ENCODE data around the gene DYSF.

Gene DYSF

DNA sequence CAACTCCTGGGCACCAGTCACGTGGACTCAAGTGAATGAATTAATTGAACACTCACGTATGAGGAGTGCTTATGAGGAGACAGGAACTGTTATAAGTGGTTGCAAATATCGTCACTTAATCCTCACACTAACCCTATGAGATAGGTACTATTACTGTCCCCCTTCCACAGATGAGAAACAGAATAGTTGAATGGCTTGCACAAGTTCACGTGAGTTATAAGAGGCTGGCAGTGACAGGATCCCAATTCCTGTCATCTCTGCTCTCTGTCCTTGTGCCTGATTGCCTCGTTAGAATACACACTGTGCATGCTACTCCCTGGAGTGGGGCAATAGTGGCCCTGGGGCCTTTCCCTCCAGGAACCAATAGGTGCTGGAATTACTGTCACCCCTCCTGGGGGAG, 253.5 kb downstream of the DYSF start:
- DNase-seq (ENCODE audit: low read depth): no peak

DNA sequence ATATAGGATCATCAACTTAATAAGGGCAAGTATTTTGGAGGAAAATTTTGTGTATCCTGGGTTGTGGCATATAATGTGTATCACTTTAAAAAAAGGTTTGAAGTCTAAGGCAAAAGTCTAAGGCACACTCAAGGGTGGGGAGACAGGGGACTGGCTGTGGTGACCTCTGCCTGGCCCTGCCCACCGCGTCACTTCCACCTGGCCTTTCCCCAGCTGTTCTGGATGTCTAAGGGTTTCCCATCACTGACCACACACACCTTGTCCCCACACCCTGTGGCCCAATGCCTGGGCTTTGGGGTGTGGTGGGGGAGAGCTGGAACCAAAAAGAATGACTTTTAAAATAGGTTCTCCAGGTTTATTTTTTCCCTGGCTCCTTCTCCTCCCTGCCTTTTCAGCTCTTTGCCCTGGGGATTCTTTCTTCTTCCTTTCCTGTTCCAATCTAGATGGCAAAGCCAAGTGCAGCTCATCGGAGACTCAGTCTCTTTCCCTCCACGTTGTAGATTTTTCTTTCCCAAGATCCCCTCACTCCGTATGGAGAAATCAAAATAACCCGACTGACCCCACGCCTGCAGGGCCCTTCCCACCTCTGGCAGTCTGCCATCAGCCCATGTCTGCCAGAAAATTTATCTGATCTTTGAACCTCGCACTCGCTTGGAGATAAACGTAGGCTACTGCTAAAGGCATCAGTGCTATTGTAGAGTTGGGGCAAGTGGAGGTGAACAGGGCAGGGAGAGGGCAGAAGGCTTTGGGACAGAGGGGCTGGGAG, 257.2 kb downstream of the DYSF start:
- no peak for DNase-seq (ENCODE audit: low read depth)

DNA sequence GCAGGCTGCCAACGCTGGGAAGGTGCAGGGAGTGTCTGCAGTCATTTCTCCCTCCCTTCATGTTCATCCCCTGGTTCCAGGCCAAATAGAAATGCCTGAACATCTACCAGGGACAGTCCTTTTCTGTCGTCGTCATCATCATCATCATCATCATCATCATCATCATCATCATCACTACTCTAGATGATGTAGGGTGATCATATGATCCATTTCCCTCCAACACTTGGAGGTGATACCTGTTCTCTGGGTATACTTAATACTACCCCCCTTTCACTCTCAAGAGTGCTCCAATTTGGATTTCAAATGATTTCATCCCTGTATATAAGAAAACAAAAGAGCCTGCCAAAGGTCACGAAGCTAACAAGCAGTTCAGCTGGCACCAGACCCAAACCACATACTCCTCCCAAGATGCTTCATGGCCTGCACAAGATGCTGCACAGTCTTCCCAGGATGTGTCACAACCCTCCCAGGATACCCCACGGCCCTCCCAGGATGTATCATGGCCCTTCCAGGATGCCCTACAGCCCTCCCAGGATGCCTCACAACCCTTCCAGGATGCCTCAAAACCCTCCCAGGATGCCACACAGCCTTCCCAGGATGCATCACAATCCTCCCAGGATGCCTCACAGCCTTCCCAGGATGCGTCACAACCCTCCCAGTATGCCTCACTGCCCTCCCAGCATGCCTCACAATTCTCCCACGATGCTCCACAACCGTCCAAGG, 257.9 kb downstream of the DYSF start:
- no peak for DNase-seq (ENCODE audit: low read depth)

DNA sequence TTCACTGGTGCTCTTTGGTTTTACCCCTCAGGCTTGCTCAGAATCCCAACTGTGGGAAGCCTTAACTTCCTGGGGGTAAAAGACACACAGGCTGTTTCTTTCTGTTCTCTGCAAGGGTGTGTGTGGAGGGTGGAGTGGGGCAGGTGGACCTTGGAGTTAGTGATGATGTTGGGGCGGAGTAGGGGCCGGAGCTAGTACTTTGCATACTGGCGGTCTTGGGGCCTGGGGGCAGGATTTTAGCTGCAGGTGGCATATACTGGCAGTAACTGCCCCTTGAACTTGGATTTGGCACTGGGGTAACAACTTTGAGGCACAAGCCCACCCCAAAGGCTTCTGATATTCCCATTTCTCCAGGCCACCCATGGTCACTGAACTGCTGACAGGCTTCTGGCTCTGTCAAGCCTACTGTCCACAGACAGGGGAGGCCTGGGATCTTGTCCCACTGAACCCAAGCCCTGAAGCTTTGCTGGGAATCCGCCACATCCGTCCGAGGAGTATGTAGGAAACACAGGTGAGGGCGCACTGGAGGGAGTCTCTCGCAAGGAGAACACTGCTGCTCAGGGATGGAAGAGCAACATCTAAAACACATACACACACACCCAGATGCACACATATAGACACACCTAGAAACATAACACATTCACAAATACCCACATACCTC, 258.9 kb downstream of the DYSF start:
- no peak for DNase-seq (ENCODE audit: low read depth)

DNA sequence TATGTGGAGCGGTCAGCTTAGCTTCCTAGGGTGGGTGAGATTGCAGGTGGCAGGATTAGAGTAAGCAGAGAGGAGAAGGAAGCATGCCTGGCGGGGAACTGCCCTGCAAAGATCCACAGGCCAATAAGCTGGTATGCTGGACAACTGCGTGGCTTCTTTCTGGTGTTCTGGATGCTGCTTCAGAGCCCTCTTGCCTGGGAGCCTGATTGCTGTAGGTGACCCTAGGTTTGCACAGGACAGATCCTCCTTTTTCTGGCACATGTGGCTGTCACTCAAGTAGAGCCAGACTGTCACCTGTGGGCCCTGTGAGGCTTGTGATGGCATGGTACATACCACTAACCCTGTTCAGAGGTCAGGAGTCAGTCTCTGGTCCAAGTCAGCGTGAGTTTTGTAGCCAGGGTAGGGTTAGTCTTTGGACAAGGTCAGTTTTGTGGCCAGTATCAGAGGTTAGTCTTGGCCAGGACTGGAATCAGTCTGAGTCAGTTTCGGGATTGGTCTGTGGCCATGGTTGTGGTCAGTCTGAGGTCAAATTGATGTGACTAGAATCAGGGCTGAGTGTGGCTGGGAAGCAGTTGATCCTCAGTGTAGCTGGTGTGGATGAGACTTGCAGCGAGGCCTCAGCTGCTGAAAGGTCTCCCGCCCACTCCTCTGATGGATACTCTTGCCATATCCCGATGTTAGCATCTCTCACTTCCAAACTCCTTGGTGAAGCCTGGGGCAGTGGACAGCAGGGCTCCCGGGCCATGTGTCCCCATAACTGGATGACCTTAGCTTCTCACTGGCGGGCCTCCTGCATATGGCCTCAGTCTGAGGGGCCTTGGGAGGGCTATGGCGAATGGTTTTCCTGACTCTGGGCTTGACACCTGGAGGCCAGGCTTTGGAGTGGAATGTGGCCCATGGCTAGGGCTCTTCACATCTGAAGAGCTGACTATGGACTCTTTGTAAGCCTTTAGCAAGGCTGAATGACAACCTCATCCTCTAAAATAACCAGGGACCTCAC, 260.5 kb downstream of the DYSF start:
- no peak for DNase-seq (ENCODE audit: low read depth)

DNA sequence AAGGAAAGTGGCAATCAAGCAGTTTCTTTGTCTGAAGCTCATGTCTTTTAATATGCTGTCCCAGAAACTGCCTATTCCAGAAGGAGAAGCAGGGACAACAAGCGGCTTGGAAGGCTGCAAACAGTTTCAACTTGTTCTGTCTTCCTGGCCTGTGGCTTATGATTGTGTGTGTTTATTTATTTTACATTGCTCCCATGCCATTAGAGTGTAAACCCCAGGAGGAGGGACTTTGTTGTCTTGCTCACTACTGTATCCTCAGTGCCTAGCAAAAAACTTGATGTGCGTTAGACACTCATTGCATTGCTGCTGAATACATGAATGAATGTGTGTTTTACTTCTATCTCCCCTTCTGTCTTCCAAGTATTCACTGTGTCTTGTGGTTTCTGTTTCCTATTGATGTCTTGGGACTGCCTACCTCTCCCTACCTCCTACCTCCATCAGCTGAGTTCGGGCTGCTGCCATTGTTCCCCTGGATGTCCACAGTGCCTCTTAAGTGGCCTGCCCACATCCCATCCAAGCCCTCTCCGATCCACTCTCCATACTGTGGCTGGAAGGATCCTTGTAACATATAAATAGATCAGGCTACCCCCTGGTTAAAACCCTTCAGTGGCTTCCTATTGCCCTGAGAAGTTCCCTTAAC, 261.4 kb downstream of the DYSF start:
- no peak for DNase-seq (ENCODE audit: low read depth)

DNA sequence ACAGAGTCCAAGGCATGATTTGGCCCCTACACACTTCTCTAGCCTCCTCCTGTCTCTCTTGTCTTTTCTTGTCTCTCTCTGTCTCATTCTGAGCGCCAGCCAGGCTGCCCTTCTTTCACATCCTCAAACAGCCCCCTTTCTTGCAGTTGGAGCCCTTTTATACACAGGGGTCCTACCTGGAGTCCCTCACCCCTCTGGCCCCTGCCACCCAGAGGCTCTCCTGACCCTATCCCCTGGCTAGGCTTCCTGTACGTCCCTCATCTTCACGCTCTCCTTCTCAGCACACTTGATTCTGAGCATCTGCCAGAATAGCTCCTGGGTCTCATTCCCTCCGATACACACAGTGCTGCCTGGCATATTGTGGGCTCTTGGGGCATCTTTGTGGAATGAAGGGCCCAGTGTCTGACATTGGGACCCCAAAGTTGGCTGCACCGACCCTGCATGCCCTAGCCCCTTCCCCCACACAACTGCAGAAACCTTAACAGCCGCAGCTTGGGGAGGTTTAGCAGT, 261.9 kb downstream of the DYSF start:
- DNase-seq (ENCODE audit: low read depth): no peak

DNA sequence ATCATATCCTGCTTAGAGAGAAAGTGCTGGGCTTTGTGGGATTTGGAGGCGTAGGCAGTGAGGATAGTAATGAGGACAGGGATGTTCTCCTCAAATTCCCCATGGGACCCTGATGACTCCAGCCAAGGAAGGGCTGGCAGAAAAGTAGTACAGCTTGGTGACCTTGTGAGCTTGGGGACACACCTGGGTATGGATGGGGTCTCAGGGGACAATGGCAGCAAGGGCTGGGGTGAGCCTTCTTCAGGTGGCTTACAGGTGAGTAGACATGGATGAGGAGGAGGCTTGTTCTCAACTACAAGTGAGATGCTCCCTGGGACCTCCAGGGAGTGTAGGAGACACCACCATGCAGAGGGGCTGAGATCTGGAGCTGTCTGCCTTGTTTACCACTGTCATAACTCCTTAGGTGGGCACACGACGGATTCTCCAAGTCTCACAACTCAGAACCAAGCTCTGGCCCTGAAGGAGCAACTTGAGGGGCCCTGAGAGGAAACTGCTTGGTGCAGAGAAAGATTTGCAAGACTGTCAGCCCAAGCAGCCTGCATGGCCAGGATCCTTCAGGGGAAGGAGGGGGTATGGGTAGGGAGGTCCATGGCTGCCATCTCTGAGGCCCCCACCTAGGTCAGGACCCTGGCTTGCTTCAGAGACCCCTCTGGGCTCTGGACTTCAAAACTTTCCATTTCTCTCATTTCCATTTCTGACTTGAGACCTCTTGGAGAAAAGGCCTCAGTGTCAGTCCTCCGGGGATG, 262.8 kb downstream of the DYSF start:
- no peak for DNase-seq (ENCODE audit: low read depth)

DNA sequence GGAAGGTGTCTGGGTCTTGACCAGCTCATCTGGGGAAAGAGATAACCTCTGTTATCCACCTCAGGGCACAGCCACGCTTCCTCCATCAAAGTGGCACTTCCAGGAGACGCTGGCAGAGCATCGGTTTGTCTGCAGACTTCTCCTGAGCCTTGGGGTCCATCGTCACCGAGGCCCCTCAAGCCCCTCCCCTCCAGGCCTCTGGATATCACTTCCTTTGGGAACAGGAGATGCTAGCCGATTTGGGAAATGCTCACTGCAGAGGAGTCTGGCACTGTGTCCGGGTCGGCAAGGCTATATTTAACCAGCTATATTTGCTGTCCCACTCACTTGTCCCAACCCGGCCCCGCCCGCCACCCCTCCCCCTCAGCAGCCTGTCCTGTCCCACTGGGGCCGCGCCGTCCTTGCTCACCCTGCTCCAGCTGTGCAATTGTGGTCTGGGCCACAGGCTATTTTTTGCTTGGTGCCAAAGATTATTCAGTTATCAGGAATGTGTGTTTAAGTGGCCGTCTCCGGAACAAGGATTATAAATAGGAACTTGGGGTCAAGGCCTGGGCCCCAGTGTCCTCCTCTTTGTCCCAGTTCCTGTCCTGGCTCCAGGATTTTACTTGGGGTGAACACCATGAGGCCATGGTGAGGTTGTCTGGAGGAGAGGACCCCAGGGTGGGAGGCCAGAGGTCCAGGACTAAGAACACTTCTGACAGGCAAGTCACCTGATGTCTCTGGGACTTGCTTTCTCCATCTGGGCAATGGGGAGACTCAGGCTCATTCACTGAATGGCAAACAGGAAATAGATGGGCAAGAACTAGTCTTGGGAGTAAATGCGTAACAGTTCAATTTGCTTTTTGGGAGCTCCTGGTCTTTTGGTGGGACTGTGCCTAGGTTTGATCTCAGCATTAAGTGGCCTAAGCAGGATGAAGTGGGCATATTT, 263.6 kb downstream of the DYSF start:
- DNase-seq (ENCODE audit: low read depth): no peak

DNA sequence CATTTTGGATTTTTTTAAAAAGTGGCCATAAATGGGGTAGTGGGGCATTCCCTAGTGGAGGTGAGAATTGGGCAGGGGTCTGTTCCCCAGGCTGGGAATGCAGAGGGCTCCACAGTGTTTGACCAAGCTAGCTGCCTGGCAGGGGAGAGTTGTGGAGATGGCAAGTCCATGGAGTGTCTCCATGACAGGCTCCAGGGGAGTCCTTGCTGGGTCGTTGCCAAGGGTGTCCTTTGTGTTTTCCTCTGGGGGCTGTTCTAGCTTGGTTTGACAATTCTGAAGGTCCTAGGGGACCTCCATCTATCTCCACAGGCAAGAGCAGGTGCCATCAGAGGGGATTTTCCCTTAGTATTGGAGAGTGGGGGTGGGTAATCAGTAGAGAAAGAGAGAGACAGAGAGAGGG, 265.3 kb downstream of the DYSF start:
- DNase-seq (ENCODE audit: low read depth): no peak

DNA sequence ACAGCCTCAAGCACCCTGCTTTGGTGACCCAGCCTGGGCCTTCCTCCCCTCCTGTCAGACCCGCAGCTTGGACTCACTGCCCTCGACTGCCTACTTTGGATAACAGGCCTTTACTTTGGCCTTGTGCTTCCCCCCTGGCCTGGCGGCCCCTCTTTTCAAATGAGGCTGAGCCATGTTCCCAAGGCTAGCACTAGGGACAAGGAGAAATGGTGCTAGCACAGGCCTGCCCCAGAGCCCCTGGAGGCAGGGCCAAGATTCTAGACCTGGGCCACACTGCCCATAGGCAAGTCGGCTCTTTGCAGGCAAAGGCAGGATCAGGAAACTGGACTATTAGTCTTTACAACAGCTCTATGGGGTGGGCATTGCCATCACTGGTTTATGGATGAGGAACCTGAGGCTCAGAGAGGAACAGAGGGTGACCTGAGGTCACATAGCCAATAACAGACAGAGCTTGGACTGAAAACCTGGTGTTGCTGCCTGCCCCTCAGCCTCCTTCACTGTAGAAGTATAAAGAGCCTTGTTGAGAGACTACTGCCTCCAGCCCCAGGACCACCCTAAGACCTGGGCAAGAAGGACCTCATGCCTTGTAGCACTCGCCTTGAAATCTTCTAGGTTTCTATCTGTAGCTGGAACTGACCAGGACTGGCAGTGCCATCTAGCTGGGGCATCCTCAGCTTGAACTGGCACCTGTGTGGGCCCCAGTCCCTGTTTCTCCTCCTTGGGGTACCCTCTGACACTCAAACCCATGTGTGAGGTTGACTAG, 266.3 kb downstream of the DYSF start:
- no peak for DNase-seq (ENCODE audit: low read depth)

DNA sequence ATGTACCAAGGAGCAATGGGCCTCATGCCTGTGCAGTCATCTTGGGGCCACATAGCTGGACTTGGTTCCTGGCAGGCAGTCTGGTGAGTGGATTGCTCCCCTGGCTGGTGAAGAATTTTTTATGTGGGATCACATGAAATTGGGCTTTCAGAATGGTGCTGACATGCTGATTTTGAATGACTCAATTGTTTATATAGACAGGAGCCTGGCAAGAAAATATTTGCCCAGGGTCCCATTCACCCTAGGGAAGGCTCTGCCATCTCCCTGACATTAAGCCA, 266.9 kb downstream of the DYSF start:
- DNase-seq (ENCODE audit: low read depth): no peak

DNA sequence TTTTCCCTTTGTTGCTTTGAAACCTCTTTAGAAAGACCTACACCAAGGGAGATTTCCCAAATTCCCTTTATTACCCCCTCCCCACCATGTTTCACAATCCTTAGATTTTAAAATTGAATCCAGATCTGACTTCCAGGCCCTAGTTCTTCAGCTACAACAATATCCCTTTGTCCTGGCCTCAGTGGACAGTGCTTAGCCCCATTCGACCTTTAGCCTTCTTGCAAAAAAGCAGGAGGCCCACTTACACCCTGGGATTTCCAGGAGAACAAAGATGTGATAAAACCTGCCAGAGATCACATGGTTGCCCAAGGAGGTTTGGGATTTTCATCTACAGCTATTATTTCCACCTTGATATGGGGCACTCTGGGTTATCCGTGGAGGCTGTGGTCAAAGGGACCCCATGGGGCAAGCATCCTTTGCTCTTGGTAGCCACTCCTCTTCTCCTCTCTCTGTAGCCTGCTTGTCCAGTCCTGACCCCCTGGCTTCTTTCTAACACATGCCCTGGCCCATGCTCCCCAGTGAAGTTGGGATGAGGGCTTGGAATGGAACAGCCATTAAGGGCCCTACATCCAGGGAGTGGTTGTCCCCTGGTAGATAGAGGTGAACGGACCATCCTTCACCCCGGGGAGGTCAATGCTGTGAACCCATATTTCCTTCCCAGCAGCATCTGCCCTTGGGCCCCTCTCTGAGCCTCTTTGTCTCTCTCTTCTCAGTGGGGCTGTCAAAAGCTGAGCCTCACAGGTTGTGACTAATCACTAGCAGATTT, 267.4 kb downstream of the DYSF start:
- DNase-seq (ENCODE audit: low read depth): no peak

DNA sequence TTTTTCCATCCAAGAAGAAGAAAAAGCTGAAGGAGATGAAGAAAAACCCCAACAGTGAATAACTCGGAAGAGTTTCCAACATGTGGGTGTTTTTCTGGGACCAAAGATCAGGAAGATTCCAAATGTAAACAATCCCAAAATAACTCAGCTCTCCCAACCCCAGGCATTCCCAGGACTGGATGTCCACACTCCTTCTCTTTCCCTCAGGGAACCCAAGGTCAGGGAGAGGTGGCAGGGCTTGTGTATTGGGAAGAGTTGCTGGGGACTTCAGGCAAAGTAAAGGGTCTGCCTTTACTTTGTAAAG, 268.0 kb downstream of the DYSF start:
- no peak for DNase-seq (ENCODE audit: low read depth)

DNA sequence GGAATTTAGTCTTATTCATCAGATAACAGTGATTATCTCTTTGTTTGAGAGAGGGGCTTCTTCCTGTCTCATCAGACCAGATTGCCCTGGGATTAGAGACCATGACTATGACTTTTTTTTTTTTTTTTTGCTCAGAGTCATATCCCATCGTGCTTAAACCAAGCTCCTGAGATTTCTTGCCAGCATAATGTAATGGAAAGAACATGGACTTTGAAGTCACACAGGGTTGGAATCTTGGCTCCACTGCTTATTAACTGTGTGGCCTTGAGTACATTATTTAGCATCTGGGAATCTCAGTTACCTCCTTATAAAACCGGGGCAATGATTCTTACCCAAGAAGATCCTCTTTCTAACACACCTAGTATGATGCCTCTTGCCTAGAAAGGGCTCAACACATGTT, 268.3 kb downstream of the DYSF start:
- DNase-seq (ENCODE audit: low read depth): no peak

DNA sequence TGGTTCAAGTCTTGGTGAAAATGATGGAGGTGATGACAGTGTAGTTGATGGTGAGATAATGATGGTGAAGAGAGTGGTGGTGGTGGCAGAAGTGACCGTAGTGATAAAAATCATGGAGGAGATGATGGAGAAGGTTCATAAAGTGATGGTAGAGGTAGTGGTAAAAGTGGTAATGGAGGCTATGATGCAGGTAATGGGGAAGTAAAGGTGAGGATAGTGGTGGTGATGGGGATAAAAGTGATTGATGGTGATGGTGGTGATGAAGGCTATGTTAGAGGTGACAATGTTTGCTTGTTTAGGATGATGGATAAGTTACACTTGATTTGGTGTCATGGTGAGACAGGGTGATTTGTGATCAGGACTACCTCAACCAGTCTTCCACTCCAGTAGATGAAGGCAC, 268.9 kb downstream of the DYSF start:
- DNase-seq (ENCODE audit: low read depth): no peak

DNA sequence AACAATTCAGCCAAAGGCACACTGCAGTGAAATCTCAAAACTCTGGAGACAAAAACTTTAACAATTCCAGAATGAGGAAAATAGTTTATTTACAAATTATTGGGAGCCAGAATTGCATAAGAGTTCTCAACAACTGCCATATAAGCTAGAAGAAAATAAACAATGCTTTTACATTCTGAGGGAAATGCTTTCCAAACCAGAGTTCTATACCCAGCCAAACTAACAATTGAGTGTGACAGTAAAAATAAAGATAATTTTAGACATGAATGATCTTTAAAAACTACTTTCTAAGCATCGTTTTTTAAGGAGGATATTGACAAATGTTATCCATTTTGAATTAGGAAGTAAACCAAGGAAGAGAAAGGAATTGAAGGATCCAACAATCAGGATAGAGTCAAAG, 271.4 kb downstream of the DYSF start:
- DNase-seq (ENCODE audit: low read depth): no peak

DNA sequence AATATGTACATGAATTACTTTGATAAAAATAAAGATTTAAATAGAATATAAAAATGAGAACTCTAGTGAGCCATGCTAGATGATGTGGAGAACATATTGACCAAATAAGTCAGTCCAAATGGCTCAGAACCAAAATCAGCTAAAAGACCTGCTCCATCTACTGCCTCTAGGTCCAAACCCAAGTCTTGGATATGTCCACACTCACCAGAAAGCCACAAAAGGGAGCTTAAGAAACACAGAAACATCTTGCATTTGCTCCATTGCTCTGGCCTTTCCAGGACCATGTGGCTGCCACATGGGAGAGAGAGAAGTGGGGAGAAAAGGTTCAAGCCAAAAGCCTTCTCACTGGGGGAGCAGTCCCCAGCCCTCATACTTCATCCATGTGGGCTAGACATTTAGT, 272.5 kb downstream of the DYSF start:
- DNase-seq (ENCODE audit: low read depth): no peak

Data from stimulated activated CD8-positive, alpha-beta memory T cell treated with anti-CD3 and anti-CD28 coated beads, Interleukin-15, amount 100 ng/mL, for 1 hour (primary cell).